Epithelial cell of prostate (primary cell): ENCODE measurements around the gene CTSD.

Experiments used
- DNase-seq: peaks from one replicate; pipeline ENCODE4 v3.0.0-alpha.2; 2011; ENCODE audit warnings: low read depth, low spot score
- H3K27ac ChIP-seq: fragments of 450-650 bp; 2 replicates; pipeline ENCODE4 v1.5.1; 2017; ENCODE audit warnings: mild to moderate bottlenecking

CTSD gene

DNA sequence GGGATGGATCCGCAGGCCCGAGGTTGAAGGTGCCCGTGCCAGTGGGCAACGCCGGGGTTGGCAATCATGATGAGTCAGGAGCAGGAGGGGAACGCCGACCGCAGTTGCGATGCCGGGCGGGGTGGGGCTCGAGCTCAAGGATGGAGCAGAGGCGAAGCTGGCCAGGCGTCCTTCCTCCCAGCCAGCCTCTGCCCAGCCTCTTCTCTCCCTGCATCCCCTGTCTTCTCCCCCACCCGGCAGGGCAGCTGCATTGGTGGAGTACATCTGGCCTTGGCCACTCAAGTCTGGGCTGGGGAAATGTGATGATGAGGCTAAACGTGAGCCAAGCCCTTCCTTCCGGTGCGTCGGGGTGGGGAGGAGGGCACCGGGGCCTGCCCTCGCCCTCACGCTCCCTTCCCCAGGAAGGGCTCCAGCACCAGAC is 17.2 kb downstream of the CTSD start:
- no peak for DNase-seq
- H3K27ac ChIP-seq, result no peak overlapping the region

DNA sequence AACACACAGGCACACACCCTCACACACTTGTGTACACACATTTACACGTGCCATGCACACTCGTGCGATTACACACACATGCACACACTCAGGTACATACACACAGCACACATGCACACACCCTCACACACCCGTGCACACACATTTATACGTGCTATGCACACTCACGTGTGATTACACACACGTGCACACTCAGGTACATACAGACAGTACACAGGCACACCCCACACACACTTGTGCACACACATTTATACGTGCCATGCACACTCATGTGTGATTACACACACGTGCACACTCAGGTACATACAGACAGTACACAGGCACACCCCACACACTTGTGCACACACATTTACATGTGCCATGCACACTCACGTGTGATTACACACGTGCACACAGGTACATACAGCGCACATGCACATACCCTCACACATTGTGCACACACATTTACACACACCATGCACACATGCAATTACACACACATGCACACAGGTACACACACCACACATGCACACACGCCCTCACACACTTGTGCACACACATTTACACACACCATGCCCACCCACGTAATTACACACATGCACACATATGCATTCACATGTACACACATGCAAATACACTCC is 17.9 kb downstream of the CTSD start:
- no peak for DNase-seq
- no peak overlapping the region for H3K27ac ChIP-seq

DNA sequence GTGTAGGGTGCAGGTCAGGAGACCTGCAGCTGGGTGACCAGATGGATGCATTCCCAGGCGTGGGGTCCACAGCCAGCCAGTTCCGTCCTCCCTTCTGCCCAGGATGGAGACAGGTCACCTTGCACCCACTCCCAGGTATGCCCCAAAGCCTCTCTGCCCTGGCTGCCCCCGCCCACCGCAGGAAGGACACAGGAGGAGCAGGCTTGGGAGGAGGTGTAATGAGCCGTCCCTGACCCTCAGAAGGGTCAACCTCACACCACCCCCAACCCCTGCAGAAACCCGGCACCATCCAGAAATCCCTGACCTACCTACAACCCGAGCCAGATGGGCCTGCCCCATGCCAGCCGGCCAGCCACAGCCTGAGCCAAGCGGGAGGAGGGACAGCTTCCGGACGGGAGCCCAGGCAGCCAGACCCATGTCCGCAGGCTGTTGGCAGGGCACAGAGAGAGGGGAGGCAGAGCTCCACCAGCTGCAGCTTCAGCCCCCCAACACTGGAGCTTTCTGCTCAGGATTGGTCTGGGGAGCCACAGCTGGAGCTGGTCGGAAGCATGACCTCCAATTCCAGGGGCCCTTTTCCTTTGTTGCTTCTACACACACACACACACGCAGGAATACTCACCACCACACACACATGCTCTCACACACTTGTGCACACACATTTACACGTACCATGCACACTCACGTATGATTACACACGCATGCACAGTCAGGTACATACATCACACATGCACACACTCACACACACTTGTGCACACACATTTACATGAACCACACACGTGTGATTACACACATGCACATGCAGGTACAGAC is 18.6 kb downstream of the CTSD start:
- no peak overlapping the region for H3K27ac ChIP-seq
- DNase-seq, result no peak

DNA sequence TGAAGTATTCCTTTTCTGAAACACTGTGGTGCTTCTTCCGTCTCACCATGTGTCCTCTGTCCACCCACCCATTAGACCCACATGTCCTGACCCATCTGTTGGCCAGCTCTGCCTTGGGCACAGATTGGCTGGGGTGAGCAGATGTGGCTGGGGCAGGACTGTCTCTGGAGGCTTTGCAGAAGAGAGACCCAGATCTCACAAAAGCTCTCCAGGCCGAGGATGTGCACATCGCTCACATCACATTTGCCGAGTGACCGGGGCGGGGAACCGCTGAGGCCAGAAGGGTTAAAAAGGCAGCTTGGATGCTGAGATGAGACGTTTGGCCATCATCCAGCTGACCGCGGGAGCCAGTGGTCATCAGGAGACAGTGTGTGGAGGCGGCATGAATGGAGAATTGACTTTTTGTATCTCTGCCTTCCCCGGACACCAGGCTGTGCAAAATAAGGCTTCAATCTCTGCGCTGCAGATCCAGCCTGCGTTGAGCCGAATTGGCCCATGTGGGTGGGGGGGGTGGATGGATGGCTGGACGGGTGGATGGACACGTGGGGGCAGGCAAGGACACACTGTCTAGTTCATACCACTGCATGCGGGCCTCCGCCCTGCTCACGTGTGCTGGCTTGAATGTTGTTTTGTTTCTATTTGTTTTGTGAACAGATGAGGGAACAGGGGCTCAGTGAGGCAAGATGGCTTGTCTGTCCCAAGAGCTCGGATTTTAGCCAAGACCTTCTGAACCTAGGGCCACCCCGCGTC is 19.4 kb downstream of the CTSD start:
- H3K27ac ChIP-seq, result no peak overlapping the region
- no peak for DNase-seq

DNA sequence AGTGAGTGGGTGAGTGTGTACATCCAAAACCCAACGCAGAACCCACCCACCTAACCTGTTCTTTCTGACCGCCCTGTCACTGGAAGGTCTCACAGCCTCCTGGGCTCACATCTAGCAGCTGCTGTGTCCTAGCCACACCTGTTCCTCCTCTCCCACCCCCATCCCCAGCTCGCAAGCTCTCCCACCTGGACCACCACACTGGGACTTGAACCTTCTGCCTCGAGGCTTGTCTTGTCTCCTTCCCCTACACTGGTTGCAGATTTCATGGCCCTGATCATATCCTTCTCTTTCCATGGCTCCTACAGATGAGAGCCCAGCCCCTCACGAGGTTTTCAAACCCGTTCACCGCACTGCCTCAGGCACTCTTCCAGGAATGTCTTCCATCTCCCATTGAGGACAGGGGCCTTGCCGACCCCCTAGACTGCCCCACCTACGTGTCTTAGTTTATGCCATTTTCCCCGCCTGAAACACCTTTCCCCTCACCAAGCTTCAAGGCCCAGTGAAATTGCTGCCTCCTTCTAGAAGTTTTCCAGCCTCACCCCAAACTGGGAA is 20.1 kb downstream of the CTSD start:
- H3K27ac ChIP-seq, result no peak overlapping the region
- DNase-seq, result no peak

DNA sequence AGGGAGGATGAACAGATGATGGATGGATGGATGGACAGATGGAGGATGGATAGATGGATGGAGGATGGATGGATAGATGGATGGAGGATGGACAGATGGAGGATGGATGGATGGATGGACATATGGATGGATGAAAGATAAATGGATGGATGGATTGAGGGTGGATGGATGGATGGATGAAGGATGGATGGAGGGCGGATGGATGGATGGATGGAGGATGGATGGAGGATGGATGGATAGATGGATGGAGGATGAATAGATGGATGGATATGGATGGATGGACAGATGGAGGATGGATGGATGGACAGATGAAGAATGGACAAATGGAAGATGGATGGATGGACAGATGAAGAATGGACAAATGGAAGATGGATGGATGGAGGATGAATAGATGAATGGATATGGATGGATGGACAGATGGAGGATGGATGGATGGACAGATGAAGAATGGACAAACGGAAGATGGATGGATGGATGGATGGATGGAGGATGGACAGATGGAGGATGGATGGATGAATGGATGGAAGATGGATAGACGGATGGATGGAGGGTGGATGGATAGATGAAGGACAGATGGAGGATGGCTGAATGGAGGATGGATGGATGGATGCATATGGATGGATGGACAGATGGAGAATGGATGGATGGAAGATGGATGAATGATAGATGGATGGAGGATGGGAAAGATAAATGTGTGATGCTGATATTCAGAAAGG is 20.7 kb downstream of the CTSD start:
- no peak for DNase-seq
- no peak overlapping the region for H3K27ac ChIP-seq

DNA sequence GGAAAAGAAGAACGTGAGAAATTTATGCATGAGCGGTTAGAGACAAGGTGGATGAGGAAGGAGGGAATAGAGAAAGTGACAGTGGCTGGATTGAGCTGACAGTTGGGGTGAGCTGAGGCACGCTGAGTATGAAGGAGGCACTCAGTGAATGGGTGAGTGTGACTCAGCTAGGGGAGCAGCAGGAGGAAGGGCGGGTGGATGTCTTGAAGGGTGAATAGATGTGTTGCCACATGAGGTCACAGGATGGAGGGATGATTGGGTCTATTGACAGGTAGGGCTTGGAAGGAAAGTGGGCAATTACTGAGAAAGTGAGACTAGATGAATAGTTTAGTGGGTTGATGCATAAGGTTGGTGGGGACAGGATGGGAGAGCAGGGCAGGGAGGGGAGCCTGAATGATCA is 21.4 kb downstream of the CTSD start:
- no peak overlapping the region for H3K27ac ChIP-seq
- DNase-seq, result no peak

DNA sequence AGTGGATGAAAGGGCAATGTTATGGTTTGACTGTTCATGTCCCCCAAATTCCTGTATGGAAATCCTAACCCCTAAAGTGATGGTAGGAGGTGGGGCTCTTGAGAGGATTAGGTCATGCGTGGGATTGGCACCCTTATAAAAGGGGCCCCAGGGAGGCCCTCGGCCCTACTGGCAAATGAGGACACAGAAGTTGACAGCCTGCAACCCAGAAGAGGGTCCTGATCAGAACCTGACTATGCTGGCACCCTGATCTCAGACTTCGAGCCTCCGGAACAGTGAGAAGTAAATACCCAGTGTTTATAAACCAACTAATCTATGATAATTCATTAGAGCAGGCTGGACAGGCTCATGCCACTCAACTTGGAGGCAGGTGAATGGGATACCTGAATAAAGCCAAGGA is 22.0 kb downstream of the CTSD start:
- H3K27ac ChIP-seq, result no peak overlapping the region
- no peak for DNase-seq

DNA sequence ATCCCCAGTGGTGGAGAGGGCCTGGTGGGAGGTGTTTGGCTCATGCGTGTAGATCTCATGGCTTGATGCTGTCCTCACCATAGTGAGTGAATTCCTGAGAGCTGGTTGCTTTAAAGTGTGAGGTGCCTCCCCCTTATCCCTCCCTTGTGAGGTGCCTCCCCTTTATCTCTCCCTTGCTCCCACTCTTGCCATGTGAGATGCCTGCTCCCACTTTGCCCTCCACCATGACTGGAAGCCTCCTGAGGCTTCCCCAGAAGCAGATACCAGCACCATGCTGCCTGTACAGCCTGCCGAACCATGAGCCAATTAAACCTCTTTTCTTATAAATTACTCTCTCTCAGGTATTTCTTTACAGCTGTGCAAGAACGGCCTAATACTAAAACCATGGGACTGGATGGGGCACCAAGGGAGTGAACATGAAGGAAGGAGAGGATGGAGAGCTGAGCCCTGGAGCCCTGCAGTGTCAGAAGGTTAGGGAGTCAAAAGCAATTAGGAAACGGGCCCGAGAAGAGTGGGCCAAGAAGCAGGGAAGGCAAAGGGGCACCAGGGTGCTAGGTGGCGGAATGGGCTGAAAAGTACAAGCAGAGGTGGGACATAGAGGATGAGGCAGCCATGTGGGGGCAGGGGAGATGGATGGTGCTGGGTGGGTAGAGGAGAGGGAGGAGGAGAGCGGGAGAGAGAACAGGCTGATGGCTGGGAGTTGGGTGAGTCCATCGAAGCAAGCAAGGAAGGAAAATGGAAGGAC is 22.8 kb downstream of the CTSD start:
- no peak for DNase-seq
- no peak overlapping the region for H3K27ac ChIP-seq

DNA sequence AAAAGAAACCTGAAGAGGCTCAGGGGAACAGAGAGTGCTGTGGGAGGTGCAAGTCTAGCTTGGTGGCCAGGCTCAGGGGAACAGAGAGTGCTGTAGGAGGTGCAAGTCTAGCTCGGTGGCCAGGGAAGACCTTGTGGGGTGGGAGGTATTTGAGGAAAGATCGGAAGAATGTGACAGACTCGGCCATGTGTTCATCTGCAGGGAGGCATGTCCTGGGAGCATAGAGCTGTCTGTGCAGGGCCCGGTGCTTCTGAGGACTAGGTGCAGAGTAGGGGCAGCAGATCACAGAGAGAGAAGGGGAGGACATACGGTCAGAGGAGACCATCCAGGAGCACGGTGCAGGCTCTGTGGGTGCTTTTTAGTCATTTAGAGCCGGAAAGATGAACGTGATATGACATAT is 24.2 kb downstream of the CTSD start:
- no peak overlapping the region for H3K27ac ChIP-seq
- no peak for DNase-seq

DNA sequence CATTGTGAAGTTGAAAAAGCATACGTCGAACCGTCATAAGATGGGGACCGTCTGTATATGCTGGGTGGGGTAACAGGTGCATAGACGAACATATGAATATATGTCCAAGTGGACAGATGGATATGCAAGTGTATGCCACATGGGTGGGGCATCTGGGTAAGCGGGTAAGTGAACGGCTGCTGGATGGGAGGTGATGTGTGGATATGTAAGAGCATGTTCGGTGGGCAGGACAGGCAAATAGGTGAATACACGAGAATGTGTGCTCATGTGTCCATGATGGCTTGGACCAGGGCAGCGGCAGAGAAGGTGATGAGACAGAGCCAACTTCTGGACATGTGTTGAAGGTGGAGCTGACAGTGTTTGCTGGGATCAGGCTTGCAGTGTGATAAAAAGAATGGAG is 25.3 kb downstream of the CTSD start:
- no peak overlapping the region for H3K27ac ChIP-seq
- no peak for DNase-seq

DNA sequence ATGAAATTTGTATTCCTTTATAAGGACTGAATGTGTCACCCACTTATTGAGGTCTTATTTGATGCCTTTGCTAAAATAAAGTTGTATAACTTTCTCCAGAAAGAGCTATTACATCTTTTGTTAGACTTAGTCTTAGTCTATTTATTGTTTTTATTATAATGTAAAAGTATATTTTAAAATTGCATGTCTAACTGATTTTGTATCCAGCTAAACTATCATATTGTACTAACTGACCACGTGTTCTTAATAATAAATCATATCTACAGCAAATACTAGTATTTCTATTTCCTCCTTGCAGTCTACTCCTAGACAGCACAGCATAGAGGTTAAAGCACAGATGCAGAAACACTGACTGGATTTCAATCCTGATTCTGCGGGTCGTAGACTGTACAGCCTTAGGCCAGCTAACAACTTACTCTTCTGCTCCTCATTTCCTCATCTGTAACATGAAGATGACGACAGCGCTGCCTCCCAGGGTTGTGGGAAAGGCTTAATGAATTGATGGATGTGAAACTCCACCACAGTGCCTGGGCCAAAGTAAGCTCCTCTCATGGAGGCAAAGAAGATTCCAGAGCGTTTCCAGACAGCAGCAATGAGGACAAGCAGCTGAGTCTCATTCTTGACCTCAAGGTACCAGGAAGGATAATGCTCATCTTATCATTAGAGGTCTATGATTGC is 26.5 kb downstream of the CTSD start:
- DNase-seq, result no peak
- H3K27ac ChIP-seq, result no peak overlapping the region

DNA sequence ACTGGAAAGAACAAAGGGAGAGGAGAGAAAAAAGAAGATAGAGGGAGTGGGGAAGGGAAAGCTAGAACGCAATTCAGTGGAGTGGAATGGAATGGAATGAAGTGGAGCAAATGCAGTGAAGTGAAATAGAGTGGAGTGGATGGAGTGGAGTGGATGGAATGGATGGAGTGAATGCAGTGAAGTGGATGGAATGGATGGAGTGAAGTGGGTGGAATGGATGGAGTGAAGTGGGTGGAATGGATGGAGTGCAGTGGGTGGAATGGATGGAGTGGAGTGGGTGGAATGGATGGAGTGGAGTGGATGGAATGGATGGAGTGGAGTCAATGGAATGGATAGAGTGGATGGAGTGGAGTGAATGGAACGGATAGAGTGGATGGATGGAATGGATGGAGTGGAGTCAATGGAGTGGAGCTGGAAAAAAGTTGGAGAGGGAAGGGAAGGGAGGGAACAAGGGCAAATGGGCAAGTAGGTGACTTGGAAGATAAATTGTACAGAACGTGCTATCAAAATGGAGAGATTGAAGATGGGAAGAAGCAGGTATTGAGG is 27.2 kb downstream of the CTSD start:
- no peak for DNase-seq
- H3K27ac ChIP-seq, result no peak overlapping the region

DNA sequence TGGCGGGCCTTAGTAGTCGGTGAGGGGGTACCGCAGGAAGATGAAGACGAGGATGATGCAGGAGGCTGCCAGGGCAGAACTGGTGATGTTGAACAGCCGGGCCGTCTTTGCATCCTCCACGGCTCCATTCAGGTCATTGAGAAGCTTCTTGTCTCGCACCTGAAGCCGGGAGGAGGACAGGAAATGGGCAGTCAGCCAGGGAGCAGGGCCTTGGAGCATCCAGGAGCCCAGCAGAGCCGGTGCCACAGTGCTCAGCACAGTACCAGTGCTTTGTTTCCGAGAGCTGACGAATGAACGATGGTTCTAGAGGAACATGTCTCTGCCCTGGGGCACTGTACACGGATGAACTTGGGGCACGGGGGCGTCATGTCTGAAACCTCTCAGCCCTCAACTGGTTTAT is 28.5 kb downstream of the CTSD start:
- no peak for DNase-seq
- H3K27ac ChIP-seq, result no peak overlapping the region

DNA sequence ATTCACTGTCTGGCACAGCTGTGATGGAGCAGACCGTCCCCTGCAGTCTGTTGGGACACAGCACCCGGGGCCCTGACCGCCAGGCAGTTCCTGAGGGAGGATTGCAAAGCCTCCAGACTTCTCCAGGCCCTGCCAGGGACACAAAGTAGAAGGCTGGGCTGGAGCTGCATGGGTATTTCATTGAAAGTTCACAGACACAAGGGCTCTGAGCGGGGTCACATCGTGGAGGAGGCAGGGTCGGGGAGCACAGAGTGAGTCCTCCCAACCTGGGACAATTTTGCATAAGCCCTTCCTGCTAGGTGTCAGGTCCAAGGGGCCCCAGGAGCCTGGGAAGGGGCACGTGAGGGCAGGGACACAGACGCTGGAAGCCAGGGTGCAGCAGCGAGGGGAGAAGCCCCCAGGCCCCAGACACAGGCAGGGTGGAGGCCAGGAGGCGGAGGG is 29.1 kb downstream of the CTSD start:
- DNase-seq, result no peak
- H3K27ac ChIP-seq, result no peak overlapping the region

DNA sequence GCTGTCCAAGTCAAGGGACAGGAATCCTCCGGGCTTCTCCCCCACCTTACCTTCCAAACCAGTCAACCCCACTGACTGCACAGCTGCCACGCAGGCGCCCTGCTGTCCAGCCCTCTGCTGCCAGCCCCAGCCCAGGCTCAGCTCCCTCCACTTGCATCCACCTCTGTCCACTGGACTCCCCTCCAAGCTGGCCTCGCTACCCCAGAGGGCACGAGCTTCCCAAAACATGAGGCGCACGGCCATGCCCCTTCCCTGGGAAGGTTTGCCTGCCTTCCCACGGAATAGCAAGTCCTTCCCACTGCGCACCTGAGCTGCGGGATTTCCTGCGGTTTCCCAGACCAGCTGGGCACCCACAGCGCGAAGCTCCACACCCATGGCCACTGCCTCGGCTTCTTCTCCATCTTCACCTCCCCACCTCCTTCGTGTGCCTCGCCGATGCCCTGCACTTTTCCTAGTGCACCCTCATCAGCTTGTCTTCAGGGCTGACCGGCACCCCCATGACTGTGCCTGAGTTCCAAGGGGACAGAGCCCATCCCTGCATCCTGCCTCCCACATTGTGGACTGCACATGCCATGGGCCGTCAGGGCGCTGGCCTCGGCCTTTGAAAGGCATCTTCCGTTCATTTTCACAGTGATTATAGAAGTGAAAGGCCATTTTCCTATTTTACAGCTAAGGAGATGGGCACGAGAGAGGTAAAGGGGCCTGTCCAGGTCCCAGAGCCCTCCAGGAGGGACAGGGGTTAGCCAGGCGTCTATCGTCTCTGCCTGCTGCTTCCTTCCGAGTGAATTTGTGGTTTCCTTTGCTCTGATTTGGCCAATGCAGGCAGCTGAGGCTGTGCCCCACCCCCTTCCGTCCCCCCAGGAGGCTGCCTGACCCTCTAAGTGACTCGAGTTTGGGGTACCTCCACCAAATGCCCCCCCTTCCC is 29.7 kb downstream of the CTSD start:
- no peak overlapping the region for H3K27ac ChIP-seq
- no peak for DNase-seq

DNA sequence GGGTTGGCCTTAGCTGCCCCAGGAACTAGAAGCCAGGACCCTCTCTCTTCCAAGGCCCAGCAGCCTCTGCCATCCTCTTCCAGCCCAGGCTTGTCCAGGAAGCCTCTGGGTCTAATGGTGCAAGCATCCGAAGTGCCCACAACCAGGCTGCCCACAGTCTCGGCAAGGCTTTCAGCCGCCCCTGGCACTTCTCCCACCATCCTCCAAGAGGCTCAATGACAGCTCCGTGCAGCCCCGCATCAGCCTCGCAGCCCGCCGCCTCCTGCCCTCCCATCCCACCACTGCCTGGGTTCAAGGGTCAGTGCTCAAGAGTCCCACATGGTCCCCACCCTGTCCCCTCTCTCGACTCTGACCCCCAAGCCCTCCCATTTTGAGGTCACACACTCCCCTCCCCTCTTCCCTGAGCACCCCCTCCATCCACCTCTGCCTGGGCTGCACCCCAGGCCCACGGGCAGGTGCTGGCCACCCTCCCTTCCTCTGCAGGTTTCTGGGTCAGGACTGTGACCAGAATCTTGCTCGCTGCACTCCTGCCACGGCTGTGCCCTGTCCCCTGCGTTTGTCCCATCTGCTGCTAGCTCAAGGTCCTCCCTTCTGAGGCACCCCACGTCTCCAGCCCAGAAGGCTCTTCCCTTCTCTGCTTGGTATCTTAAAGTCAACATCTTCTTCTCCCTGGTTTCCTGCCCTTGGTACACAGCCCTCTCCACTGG is 30.6 kb downstream of the CTSD start:
- DNase-seq, result no peak
- no peak overlapping the region for H3K27ac ChIP-seq
